ENCODE measurements around the gene KMT5B. TPM values are rescaled to one million over a fixed set of nuclear protein-coding genes. Genes with fewer than 3 reads are reported as not detected.

The KMT5B gene
- total RNA-seq, 4 donors from 2014 or later, result 25.5 to 47.1 (median 40.3) TPM

GRCh38 chr11:68153742-68154141, 59.4 kb downstream of the KMT5B start:
- Histone ChIP-seq H3K9me3 (no peaks in the 10 kb centered on the region), H3K27me3 (no peaks in the 10 kb centered on the region), H3K4me1 (no peaks in the 10 kb centered on the region), H3K4me3 (no peak overlapping the region), H3K36me3 (peaks cover 0 to 26% (median 0%) of the 10 kb centered on the region in 3 donors), H3K27ac (no peak overlapping the region)
- no peak for DNase-seq (ENCODE audit: low spot score in 2 of 2)
- TF ChIP-seq POLR2A (IDR thresholded peaks at IDR 0.05), result no peak
- TF ChIP-seq CTCF (IDR thresholded peaks at IDR 0.05), result no peak
- TF ChIP-seq EP300 (IDR thresholded peaks at IDR 0.05), result no peak
- 79 to 82% methylated on average over 8 of the region's 8 CpGs for WGBS, 2 donors

GRCh38 chr11:68150037-68150436, 63.1 kb downstream of the KMT5B start:
- Histone ChIP-seq H3K36me3 (peaks cover 0 to 1% (median 0%) of the 10 kb centered on the region in 3 donors), H3K9me3 (no peaks in the 10 kb centered on the region), H3K27ac (no peak overlapping the region), H3K27me3 (no peaks in the 10 kb centered on the region), H3K4me3 (no peak overlapping the region), H3K4me1 (peaks cover 0 to 21% (median 12%) of the 10 kb centered on the region in 4 donors)
- no peak for TF ChIP-seq EP300 (IDR thresholded peaks at IDR 0.05)
- no peak for TF ChIP-seq CTCF (IDR thresholded peaks at IDR 0.05)
- TF ChIP-seq POLR2A (IDR thresholded peaks at IDR 0.05), result no peak
- 30 to 33% methylated on average over 7 of the region's 7 CpGs for WGBS, 2 donors
- no peak for DNase-seq (ENCODE audit: low spot score in 2 of 2)

GRCh38 chr11:68149417-68149816, 63.7 kb downstream of the KMT5B start:
- TF ChIP-seq CTCF (IDR thresholded peaks at IDR 0.05), result no peak
- TF ChIP-seq POLR2A (IDR thresholded peaks at IDR 0.05), result no peak
- Histone ChIP-seq H3K9me3 (no peaks in the 10 kb centered on the region), H3K27me3 (no peaks in the 10 kb centered on the region), H3K27ac (no peak overlapping the region), H3K36me3 (no peaks in the 10 kb centered on the region), H3K4me3 (no peak overlapping the region), H3K4me1 (peaks cover 0 to 21% (median 12%) of the 10 kb centered on the region in 4 donors)
- DNase-seq (ENCODE audit: low spot score in 2 of 2), result no peak
- WGBS, 2 donors, result 75 to 82% methylated on average over 6 of the region's 6 CpGs

GRCh38 chr11:68148879-68149278, 64.2 kb downstream of the KMT5B start:
- H3K27me3 ChIP-seq, result no peaks in the 10 kb centered on the region
- WGBS, 2 donors, result 91 to 93% methylated on average over 7 of the region's 7 CpGs
- no peak for TF ChIP-seq POLR2A (IDR thresholded peaks at IDR 0.05)
- no peak for TF ChIP-seq CTCF (IDR thresholded peaks at IDR 0.05)
- no peak for TF ChIP-seq EP300 (IDR thresholded peaks at IDR 0.05)
- no peaks in the 10 kb centered on the region for H3K36me3 ChIP-seq
- peaks cover 0 to 21% (median 12%) of the 10 kb centered on the region in 4 donors for H3K4me1 ChIP-seq
- H3K27ac ChIP-seq, result no peak overlapping the region
- no peak overlapping the region for H3K4me3 ChIP-seq
- no peak for DNase-seq (ENCODE audit: low spot score in 2 of 2)
- H3K9me3 ChIP-seq, result no peaks in the 10 kb centered on the region

GRCh38 chr11:68148071-68148805, 64.9 kb downstream of the KMT5B start:
- 88% methylated on average over 18 of the region's 18 CpGs for WGBS, 2 donors
- TF ChIP-seq POLR2A (IDR thresholded peaks at IDR 0.05), result no peak
- no peak for TF ChIP-seq EP300 (IDR thresholded peaks at IDR 0.05)
- TF ChIP-seq CTCF (IDR thresholded peaks at IDR 0.05), result no peak
- no peaks in the 10 kb centered on the region for H3K27me3 ChIP-seq

More at GRCh38 chr11:68148071-68148805, 64.9 kb downstream of the KMT5B start:
- Histone ChIP-seq H3K9me3 (no peaks in the 10 kb centered on the region), H3K36me3 (no peaks in the 10 kb centered on the region), H3K4me3 (no peak overlapping the region), H3K27ac (no peak overlapping the region), H3K4me1 (peaks cover 0 to 21% (median 12%) of the 10 kb centered on the region in 4 donors)
- DNase-seq (ENCODE audit: low spot score in 2 of 2), result no peak
